SH-SY5Y (cell line): ENCODE data around the gene SGMS2.

Source experiments
- GATA2 ChIP-seq: IDR thresholded peaks from 2 replicates; pipeline ENCODE4 v1.6.1; 2011; ENCODE audit warnings: mild to moderate bottlenecking, low read depth, low read length
- GATA3 ChIP-seq: IDR thresholded peaks from 2 replicates; pipeline ENCODE4 v1.6.1; 2011; ENCODE audit warnings: low read depth, mild to moderate bottlenecking, low read length, moderate library complexity

DNA sequence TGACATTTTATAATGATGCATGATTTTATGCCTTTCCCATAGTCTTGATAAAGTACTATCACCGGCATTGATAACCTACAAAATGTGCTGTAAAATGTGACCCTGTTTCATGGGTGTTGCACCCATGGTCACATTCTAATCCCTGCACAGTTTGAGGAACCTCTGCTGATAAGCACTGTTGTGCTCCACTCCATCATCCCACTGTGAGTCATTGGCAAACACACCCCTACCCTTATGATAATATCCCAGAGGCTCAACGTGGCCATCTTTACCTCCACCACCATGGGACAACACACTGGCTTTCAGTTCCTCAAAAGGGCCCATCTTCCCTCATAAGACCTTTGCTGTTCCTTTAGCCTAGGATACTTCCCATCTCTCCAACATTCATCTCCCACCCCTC is 32.0 kb upstream of the SGMS2 start:
- no peak for TF ChIP-seq GATA3
- TF ChIP-seq GATA2: no peak
